Breast epithelium (tissue), 4 donors: ENCODE results near the gene SDHD. TPM values are rescaled to one million over a fixed set of nuclear protein-coding genes. Genes with fewer than 3 reads are reported as not detected.

Source experiments
- DNase-seq, 2 donors: peaks; one replicate each; pipeline ENCODE4 v3.0.0-alpha.2; 2019; ENCODE audit warnings: low spot score in 2 of 2
- H3K27ac ChIP-seq, 2 donors: fragments of 200-600 bp; sonication (generic) in 1 of 2; one replicate each; pipeline ENCODE4 v1.5.1; 2016 to 2019; ENCODE audit warnings: mild to moderate bottlenecking in 1 of 2
- H3K27me3 ChIP-seq, 2 donors: fragments of 200-600 bp; sonication (generic) in 1 of 2; one replicate each; pipeline versions ENCODE4 v1.5.1 to v1.6.0; 2017 to 2019; ENCODE audit warnings: control low read depth in 1 of 2, mild to moderate bottlenecking in 1 of 2
- H3K36me3 ChIP-seq: fragments of 200-600 bp; one replicate; pipeline ENCODE4 v1.5.1; 2019
- H3K4me1 ChIP-seq, 2 donors: fragments of 200-600 bp; sonication (generic); one replicate each; pipeline ENCODE4 v1.5.1; 2016 to 2019; ENCODE audit warnings: control low read depth in 1 of 2
- H3K4me3 ChIP-seq, 3 donors: fragments of 200-600 bp; sonication (generic); 1 replicate in 2 of 3; 2 replicates in 1 of 3; pipeline ENCODE4 v1.5.1; 2016 to 2019; ENCODE audit warnings: mild to moderate bottlenecking in 3 of 3, moderate library complexity in 2 of 3
- H3K9me3 ChIP-seq, 2 donors: fragments of 200-600 bp; sonication (generic) in 1 of 2; one replicate each; pipeline ENCODE4 v1.5.1; 2016 to 2019; ENCODE audit warnings: control low read depth in 1 of 2
- POLR2A ChIP-seq: fragments of 450-650 bp; IDR thresholded peaks from one replicate; pipeline ENCODE4 v1.6.1; 2016; ENCODE audit warnings: antibody characterized with exemption, mild to moderate bottlenecking, moderate library complexity
- POLR2AphosphoS5 ChIP-seq, 3 donors: sonication (generic); formaldehyde crosslinking; IDR thresholded peaks; one replicate each; pipeline ENCODE4 v1.6.1; 2017; ENCODE audit warnings: antibody characterized with exemption in 3 of 3
- intact Hi-C: fragments of 100-400 bp; cut with DNase I; formaldehyde crosslinking; loops from one replicate; pipeline ENCODE4 v1.15.1; 2023; ENCODE audit warnings: low total_unique reads
- total RNA-seq, 3 donors: library from RNA; depleted of rRNA; stranded (reverse); fragments of >200 nt; gene quantifications; one replicate each; pipeline ENCODE4 v1.1.0, GENCODE V29; 2016
- TF ChIP-seq, protein P1 (sequence below), 3 donors: fragments of 450-650 bp; IDR thresholded peaks; one replicate each; pipeline ENCODE4 v1.5.1; 2016 to 2017; ENCODE audit warnings: antibody characterized with exemption in 3 of 3, mild to moderate bottlenecking in 3 of 3, moderate library complexity in 3 of 3

The SDHD gene
- total RNA-seq, 3 donors from 2014 or later, result 108 to 122 (median 109) TPM

DNA sequence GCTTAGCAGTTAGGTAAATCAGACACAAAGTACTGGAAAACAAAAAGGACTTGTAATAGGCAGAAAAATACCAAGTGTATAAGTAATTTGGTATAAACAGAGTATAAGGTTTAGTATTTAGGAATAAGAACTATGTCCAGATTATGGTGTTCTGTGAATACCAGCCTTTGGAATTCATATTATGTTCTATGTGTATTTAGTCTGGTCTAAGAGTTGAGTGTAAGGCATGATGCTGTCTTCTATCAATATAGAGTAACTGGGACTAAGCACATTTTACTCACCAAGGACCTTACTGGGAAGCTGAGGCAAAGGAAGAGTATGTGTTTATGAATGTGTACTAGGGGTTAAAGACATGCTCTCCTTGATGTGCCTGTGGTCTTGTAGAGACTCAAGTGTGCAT, 9.5 kb downstream of the SDHD start:
- H3K4me1 ChIP-seq, result no peaks in the 10 kb centered on the region
- no peaks in the 10 kb centered on the region for H3K27me3 ChIP-seq
- H3K27ac ChIP-seq, result no peak overlapping the region
- TF ChIP-seq POLR2AphosphoS5 (IDR thresholded peaks at IDR 0.05) (no peak), POLR2A (no peak)
- TF ChIP-seq, protein P1, sequence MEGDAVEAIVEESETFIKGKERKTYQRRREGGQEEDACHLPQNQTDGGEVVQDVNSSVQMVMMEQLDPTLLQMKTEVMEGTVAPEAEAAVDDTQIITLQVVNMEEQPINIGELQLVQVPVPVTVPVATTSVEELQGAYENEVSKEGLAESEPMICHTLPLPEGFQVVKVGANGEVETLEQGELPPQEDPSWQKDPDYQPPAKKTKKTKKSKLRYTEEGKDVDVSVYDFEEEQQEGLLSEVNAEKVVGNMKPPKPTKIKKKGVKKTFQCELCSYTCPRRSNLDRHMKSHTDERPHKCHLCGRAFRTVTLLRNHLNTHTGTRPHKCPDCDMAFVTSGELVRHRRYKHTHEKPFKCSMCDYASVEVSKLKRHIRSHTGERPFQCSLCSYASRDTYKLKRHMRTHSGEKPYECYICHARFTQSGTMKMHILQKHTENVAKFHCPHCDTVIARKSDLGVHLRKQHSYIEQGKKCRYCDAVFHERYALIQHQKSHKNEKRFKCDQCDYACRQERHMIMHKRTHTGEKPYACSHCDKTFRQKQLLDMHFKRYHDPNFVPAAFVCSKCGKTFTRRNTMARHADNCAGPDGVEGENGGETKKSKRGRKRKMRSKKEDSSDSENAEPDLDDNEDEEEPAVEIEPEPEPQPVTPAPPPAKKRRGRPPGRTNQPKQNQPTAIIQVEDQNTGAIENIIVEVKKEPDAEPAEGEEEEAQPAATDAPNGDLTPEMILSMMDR (IDR thresholded peaks at IDR 0.05), result no peak
- no peaks in the 10 kb centered on the region for H3K9me3 ChIP-seq
- intact Hi-C loops, result no loop called here
- H3K36me3 ChIP-seq, result peaks cover 3% of the 10 kb centered on the region
- no peak overlapping the region for H3K4me3 ChIP-seq
- no peak for DNase-seq

DNA sequence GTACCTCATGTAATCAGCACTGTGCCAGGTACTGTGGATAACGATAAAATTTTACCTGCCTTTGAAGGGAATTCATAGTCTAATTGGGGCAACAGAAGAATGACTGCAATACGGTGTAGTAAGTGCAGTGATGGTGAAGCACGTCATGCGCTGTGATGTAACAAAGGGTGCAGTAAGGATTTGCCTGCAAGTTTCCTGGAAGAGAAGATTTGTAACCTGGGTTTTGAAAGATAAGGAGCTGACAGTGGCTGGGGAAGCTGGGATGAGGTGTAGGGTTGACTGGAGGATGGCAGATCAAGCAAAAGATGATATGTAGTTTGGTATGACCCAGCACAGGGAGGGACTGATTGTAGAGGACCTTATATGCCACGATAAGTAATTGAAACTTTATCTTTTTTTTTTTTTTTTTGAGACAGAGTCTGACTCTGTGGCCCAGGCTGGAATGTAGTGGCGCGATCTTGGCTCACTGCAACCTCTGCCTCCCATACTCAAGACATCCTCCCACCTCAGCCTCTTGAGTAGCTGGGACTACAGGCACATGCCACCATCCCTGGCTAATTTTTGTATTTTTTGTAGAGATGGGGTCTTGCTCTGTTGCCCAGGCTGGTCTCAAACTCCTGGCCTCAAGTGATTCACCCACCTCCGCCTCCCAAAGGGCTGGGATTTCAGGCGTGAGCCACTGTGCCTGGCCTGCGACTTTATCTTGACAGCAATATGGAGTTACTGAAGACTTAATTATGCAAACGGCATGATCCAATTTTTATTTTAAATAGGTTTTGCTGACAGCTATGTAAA, 11.3 kb downstream of the SDHD start:
- intact Hi-C loops, result no loop called here

DNA sequence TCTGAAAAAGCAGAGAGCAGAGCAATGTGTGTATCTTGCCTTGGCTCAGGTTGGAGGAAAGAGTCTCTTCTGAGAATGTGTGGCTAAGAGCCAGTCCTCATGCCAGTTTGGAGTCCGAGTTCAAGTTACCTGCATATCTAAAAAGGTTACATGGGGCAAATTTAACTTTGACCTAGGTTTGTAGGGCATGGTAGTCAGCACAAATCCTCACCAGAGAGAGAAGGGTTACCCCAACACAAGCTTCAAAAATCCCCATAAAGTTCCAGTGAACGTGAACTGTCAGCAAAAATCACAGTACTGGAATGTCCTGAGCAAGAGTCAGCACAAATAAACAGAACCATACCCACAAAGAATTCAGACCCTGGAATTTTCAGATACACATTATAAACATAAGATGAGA, 13.8 kb downstream of the SDHD start:
- no peak overlapping the region for H3K27ac ChIP-seq
- H3K27me3 ChIP-seq, result no peaks in the 10 kb centered on the region
- TF ChIP-seq, protein P1 (IDR thresholded peaks at IDR 0.05), result no peak
- TF ChIP-seq POLR2AphosphoS5 (IDR thresholded peaks at IDR 0.05) (no peak), POLR2A (no peak)
- no peaks in the 10 kb centered on the region for H3K4me1 ChIP-seq
- H3K9me3 ChIP-seq, result no peaks in the 10 kb centered on the region
- no peak overlapping the region for H3K4me3 ChIP-seq
- H3K36me3 ChIP-seq, result no peaks in the 10 kb centered on the region
- intact Hi-C loops, result no loop called here
- no peak for DNase-seq

More for the DNA sequence above, 11.3 kb downstream of the SDHD start:
- Histone ChIP-seq H3K4me1 (no peaks in the 10 kb centered on the region), H3K4me3 (no peak overlapping the region), H3K9me3 (no peaks in the 10 kb centered on the region), H3K27ac (no peak overlapping the region), H3K27me3 (no peaks in the 10 kb centered on the region), H3K36me3 (no peaks in the 10 kb centered on the region)
- no peak for TF ChIP-seq POLR2AphosphoS5 (IDR thresholded peaks at IDR 0.05)
- TF ChIP-seq, protein P1 (IDR thresholded peaks at IDR 0.05), result no peak
- TF ChIP-seq POLR2A, result no peak
- DNase-seq, result no peak

DNA sequence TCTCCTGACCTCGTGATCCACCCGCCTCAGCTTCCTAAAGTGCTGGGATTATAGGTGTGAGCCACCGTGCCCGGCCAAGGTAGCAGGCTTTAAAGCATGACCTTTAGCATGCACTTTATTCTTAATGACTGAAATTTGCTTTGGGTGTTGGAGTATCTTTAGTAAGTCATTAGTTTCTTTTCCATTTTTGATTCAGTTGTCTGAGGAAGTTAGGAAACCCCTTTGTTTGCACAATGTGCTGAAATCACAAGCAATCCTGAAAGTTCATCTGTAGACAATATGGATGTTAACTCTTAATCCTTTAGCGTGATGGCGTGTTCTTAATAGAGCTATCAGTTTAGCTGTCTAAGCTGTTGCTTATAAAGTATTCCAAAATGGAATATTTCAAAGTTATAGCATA, 16.8 kb downstream of the SDHD start:
- H3K4me3 ChIP-seq, result no peak overlapping the region
- no peaks in the 10 kb centered on the region for H3K9me3 ChIP-seq
- intact Hi-C loops, result no loop called here
- TF ChIP-seq POLR2A (no peak), POLR2AphosphoS5 (IDR thresholded peaks at IDR 0.05) (no peak)
- TF ChIP-seq, protein P1 (IDR thresholded peaks at IDR 0.05), result no peak
- H3K4me1 ChIP-seq, result no peaks in the 10 kb centered on the region
- DNase-seq, result no peak
- no peaks in the 10 kb centered on the region for H3K27me3 ChIP-seq
- H3K27ac ChIP-seq, result no peak overlapping the region
- no peaks in the 10 kb centered on the region for H3K36me3 ChIP-seq

DNA sequence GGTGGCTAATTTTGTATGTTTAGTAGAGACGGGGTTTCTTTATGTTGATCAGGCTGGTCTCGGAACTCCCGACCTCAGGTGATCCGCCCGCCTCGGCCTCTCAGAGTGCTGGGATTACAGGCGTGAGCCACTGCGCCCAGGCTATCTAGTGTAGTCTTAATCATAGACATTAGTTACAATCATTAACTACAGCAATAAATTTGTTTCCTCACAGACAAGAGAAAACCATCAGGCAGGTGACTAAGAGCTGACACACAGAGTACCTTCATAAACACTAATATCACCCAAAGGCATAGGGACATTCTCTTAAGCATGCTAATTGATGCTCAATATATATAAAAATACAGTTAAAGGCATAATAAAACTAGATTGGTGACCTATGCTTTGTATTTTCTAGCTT, 19.4 kb downstream of the SDHD start:
- H3K27me3 ChIP-seq, result no peaks in the 10 kb centered on the region

More for the DNA sequence above, 19.4 kb downstream of the SDHD start:
- no peaks in the 10 kb centered on the region for H3K9me3 ChIP-seq
- no peaks in the 10 kb centered on the region for H3K36me3 ChIP-seq
- H3K27ac ChIP-seq, result no peak overlapping the region
- no peaks in the 10 kb centered on the region for H3K4me1 ChIP-seq
- intact Hi-C loops, result no loop called here
- DNase-seq, result no peak
- TF ChIP-seq, protein P1 (IDR thresholded peaks at IDR 0.05), result no peak
- TF ChIP-seq POLR2AphosphoS5 (IDR thresholded peaks at IDR 0.05), result no peak
- TF ChIP-seq POLR2A, result no peak
- no peak overlapping the region for H3K4me3 ChIP-seq
